GM20000 (cell line): ENCODE measurements around the gene YTHDF1.
"Not testable (repeated sequence)": the region's sequence is repeated elsewhere in the genome, so short reads cannot be mapped to it uniquely, and the experiment has no call there.

Source experiments
- DNase-seq: peaks from one replicate; pipeline ENCODE4 v3.0.0; 2012; ENCODE audit warnings: low spot score
- TF ChIP-seq, protein P1 (sequence below): IDR thresholded peaks from 2 replicates; pipeline ENCODE4 v1.5.1; 2012; ENCODE audit warnings: mild to moderate bottlenecking, control low read depth; ENCODE audit errors: extremely low read depth, missing control alignments

Gene YTHDF1

DNA sequence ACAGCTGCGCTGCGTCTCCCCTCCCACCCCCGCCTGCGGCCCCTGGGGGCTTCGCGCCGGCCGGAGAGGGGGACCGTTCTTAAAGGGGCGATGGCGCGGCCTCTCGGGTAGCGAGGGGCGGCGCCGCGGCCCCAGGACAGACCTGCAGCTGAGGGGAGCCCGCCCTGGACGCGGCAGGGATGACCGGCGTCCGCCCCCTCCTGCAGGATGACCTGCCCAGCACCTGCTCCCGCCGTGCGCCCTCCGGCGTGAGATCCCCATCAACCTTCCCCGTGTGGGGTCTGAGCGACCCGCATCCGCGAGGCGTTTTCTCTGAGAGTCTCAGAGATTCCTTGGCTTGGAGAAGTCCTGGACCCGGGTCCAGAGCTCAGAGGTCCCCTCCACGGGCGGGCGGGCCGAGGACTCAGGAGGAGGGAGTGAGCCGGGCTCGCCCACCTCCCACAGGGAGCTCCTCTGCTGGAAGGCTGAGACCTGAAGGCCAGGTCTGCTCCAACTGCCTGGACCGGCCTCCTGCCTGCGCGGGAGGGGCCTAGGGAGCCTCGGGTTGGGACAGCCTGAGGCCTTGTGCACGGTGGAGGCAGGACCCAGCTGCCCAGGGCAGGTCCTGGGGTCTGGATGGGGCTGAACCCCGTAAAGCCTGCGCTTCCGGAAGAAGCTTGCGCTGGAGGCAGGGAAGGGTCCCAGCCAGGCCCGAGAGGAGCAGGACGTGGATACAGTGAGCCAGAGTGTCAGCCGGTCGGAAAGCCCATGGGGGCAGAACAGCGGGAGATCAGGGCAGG, 38.9 kb upstream of the YTHDF1 start:
- peak; percentile 58 for DNase-seq
- TF ChIP-seq, protein P1, sequence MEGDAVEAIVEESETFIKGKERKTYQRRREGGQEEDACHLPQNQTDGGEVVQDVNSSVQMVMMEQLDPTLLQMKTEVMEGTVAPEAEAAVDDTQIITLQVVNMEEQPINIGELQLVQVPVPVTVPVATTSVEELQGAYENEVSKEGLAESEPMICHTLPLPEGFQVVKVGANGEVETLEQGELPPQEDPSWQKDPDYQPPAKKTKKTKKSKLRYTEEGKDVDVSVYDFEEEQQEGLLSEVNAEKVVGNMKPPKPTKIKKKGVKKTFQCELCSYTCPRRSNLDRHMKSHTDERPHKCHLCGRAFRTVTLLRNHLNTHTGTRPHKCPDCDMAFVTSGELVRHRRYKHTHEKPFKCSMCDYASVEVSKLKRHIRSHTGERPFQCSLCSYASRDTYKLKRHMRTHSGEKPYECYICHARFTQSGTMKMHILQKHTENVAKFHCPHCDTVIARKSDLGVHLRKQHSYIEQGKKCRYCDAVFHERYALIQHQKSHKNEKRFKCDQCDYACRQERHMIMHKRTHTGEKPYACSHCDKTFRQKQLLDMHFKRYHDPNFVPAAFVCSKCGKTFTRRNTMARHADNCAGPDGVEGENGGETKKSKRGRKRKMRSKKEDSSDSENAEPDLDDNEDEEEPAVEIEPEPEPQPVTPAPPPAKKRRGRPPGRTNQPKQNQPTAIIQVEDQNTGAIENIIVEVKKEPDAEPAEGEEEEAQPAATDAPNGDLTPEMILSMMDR, result no peak

DNA sequence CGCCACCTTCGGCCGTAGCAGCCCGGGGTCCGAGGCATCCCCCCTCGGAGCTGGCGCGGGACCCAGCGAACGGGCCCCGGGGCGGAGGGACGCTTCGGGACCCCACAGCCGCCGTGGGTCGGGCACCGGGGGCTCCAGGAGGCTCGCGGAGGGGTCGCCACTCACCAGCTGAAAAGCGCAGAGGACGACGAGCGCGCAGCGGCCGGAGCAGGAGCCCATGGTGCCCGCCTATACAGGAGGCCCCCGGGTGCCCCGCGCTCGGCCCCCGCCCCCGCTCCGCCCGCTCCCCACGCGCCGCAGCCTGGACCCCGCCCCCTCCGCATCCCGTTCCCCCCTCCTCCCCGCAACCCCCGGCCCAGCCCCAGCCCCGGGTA, 38.3 kb upstream of the YTHDF1 start, which contains the start of gene NKAIN4:
Gene NKAIN4 (minus strand): TSS at position 232 of the 374 bp plus-strand sequence. CDS start 13 bp downstream, at position 219.
- DNase-seq, result no peak
- TF ChIP-seq, protein P1, result no peak

DNA sequence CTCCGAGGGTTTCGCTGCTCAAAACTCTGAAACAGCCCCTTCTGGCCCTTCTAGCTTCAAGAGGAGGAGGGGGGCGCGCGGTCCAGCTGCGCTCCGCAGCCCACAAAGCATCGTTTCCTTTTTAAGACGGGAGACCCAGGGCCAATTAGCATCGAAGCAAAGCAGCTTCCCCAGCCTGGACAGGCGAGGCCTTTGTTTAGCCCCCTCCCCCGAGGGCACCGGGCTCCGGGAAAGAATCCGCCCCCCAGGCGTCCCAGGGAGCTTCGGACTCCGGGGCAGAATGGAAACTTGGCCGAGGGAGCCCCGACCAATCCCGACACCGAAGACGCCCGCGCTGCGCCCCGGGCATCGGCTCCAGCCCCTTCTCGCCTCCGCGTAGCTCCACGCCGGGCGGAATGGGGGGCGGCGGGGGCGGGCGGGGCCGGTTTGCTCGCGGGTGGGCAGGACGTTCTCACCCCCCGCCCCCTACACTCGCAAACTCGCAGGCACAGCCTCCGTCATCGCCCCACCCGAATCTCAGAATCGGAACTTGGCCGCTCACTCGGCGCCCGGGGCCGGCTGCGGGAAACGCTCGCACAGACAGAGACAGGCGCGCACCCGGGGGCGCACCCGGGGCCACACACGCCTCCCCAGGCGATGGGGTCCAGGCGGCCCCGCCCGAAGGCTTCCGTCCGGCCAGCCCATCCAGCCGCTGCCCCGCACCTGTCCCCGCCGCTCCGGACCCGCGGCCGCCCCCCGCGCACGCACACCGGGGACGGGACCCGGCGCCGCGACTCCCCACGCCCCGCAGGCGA, 37.7 kb upstream of the YTHDF1 start:
- TF ChIP-seq, protein P1, result no peak
- peak; percentile 63 for DNase-seq

DNA sequence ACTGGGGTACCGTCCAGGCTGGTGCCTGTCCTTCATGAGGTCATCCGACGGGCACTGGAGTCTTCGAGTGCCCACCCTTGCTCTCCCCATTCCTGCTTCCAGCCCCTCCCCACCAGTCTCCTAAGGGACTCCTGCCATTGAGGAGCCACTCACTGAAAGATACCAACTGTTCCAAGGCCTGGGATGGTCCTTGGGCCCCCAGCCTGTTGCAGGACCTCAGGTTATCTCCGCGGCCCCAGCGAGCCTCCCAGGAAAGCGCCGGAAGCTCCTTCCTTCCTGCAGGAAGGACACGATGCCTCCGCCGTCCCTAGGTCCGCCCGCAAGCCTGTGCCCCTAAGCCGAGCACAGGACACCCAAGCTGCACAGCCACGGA, 37.1 kb upstream of the YTHDF1 start:
- TF ChIP-seq, protein P1, result no peak
- no peak for DNase-seq

DNA sequence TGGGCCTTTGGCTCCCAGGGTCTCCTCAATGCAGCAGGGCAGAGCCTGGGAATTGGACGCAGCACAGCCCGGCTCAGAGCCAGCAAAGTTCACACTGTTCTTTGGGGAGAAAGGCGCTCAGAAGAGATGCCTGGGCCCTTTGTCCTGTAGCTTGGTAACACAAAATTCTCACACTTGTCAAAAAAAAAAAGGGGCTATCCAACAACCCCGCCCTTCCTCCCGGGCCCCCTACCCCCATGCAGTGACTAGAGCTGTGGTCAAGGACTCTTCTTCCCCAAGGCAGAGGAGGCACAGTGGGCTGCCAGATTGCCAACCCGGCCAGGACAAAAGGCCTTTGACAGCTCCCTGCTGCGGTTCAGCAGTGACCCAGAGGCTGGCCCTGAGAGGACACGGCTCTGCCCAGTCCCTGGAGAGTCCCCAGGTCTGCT, 36.4 kb upstream of the YTHDF1 start:
- TF ChIP-seq, protein P1, result no peak
- DNase-seq, result no peak

DNA sequence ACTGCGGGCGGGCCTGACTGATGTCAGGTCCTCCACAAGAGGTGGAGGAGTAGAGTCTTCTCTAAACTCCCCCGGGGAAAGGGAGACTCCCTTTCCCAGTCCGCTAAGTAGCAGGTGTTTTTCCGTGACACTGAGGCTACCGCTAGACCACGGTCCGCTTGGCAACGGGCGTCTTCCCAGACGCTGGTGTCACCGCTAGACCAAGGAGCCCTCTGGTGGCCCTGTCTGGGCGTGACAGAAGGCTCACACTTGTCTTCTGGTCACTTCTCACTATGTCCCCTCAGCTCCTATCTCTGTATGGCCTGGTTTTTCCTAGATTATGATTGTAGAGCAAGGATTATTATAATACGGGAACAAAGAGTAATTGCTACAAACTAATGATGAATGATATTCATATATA, 35.4 kb upstream of the YTHDF1 start:
- TF ChIP-seq, protein P1, result peak; percentile 6
- not testable (repeated sequence) for DNase-seq

DNA sequence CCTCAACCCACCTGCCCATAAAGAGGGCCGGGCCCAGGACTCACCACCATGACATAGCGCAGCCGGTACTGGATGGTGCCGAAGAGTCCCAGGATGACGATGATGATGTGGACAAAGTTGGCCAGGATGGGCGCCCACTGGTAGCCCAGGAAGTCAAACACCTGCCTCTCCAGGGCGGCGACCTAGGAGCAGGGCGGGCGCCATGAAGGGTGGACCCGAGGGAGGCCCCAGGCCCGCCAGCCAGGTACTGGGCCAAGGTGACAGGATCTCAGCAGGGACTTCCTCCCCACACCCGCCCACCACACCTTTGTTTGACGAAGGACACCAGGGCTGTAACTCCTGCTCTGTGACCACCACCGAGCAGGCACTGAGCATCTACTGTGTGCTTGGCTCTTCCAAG, 34.0 kb upstream of the YTHDF1 start:
- no peak for DNase-seq
- TF ChIP-seq, protein P1, result no peak
